ENCODE data around the gene KCNH6. TPM values are rescaled to one million over a fixed set of nuclear protein-coding genes. Genes with fewer than 3 reads are reported as not detected.

Gene KCNH6
- total RNA-seq, 1 experiment from 2014 or later = 1.6 TPM

- no peak for TF ChIP-seq CTCF (conservative IDR thresholded peaks at IDR 0.05)
- H3K4me1 Mint-ChIP-seq = no peaks in the 10 kb centered on the region
- H4K91ac ChIP-seq (ENCODE audit: insufficient read length, low read depth, low read length) = no peak overlapping the region
- no peak overlapping the region for H2BK5ac ChIP-seq (ENCODE audit: insufficient read length, low read length)
- H3K4ac ChIP-seq (ENCODE audit: low read depth, low read length) = no peak overlapping the region
- H2BK15ac ChIP-seq (ENCODE audit: low read depth, low read length) = no peak overlapping the region
- no peaks in the 10 kb centered on the region for H3K9me3 Mint-ChIP-seq
- H3K79me2 ChIP-seq (ENCODE audit: insufficient read depth, low read length) = no peaks in the 10 kb centered on the region
- WGBS (ENCODE audit: extremely low coverage, insufficient read length, low lambda C conversion rate) = no CpG with 5 or more reads among the region's 3 CpGs
- no peak overlapping the region for H3K4me2 ChIP-seq (ENCODE audit: insufficient read depth, insufficient read length, low read length)
- peaks cover 7% of the 10 kb centered on the region for H3K27me3 Mint-ChIP-seq (ENCODE audit: low read depth)
- H3K14ac ChIP-seq (ENCODE audit: insufficient read depth, low read length) = no peak overlapping the region
- no peak overlapping the region for H4K8ac ChIP-seq (replicated peaks; ENCODE audit: insufficient read length, low read depth, low read length)
- H3K36me3 Mint-ChIP-seq (ENCODE audit: insufficient read depth in 1 of 3, low read depth in 3 of 3) = no peaks in the 10 kb centered on the region
- H3K79me1 ChIP-seq (ENCODE audit: insufficient read depth, low read depth, low read length, poor library complexity, severe bottlenecking) = no peaks in the 10 kb centered on the region
- no peak overlapping the region for H3K23ac ChIP-seq (ENCODE audit: insufficient read length, low read depth, low read length)
- no peaks in the 10 kb centered on the region for H3K27me3 ChIP-seq (ENCODE audit: insufficient read depth, low read length)
- H3K56ac ChIP-seq (ENCODE audit: insufficient read length, low read depth, low read length) = no peak overlapping the region
- no peaks in the 10 kb centered on the region for H3K9me3 ChIP-seq (ENCODE audit: control insufficient read depth, low read depth, low read length)
- DNase-seq = no peak
- H2AFZ ChIP-seq (ENCODE audit: low read length) = no peak overlapping the region
- H3K4me1 ChIP-seq (ENCODE audit: insufficient read depth, low read length) = no peaks in the 10 kb centered on the region
- H4K20me1 ChIP-seq (ENCODE audit: control insufficient read depth, insufficient read depth, insufficient read length) = no peaks in the 10 kb centered on the region
- no peak overlapping the region for H2AK5ac ChIP-seq (ENCODE audit: insufficient read length, low read length)
- H3K27ac Mint-ChIP-seq = no peak overlapping the region
- H2BK12ac ChIP-seq (ENCODE audit: insufficient read length, low read depth, low read length) = no peak overlapping the region
- no peak overlapping the region for H3K27ac ChIP-seq (ENCODE audit: insufficient read length, low read depth, low read length)
- no peak overlapping the region for H2BK20ac ChIP-seq (ENCODE audit: low read depth, low read length, poor library complexity, severe bottlenecking)
- no peaks in the 10 kb centered on the region for H3K23me2 ChIP-seq (ENCODE audit: insufficient read length, low read depth, low read length, poor library complexity, severe bottlenecking)
- H3T11ph ChIP-seq (ENCODE audit: low read length) = no peak overlapping the region
- H3K9ac ChIP-seq (ENCODE audit: extremely low read depth, insufficient read length, low read length) = no peak overlapping the region
- no peak overlapping the region for H3K18ac ChIP-seq (ENCODE audit: insufficient read length, low read depth, low read length)
- H4K5ac ChIP-seq (ENCODE audit: insufficient read length, low read depth, low read length) = no peak overlapping the region
- no peak overlapping the region for H3K4me3 Mint-ChIP-seq
- H2BK120ac ChIP-seq (ENCODE audit: low read depth, low read length, poor library complexity, severe bottlenecking) = no peak overlapping the region
These were observed 10.8 kb upstream of the KCNH6 start for GRCh38 chr17:63512388-63512787.

Data from H9 (cell line).